VCaP (cell line): ENCODE data around the gene ARMC9.
"Not testable (repeated sequence)": the region's sequence is repeated elsewhere in the genome, so short reads cannot be mapped to it uniquely, and the experiment has no call there.

ENCODE experiments used
- H3K27ac ChIP-seq: fragments of 450-650 bp; 2 replicates; pipeline ENCODE4 v1.5.1; 2017
- CTCF ChIP-seq: fragments of 450-650 bp; conservative IDR thresholded peaks from 2 replicates; pipeline ENCODE4 v1.5.1; 2017; ENCODE audit warnings: mild to moderate bottlenecking, moderate library complexity

ARMC9 gene

GRCh38 chr2:231400681-231401080 is 202.2 kb downstream of the ARMC9 start:
- H3K27ac ChIP-seq, result peak overlapping the region; percentile 43
- peak; percentile 59 for TF ChIP-seq CTCF

GRCh38 chr2:231401101-231401500 is 202.7 kb downstream of the ARMC9 start:
- not testable (repeated sequence) for H3K27ac ChIP-seq

GRCh38 chr2:231403421-231404182 is 205.2 kb downstream of the ARMC9 start:
- not testable (repeated sequence) for H3K27ac ChIP-seq

- not testable (repeated sequence) for H3K27ac ChIP-seq
Observed at GRCh38 chr2:231404183-231404578, 205.8 kb downstream of the ARMC9 start.

GRCh38 chr2:231405601-231406367 is 207.4 kb downstream of the ARMC9 start:
- H3K27ac ChIP-seq, result not testable (repeated sequence)
- TF ChIP-seq CTCF, result peak; percentile 78

GRCh38 chr2:231407686-231408085 is 209.3 kb downstream of the ARMC9 start:
- H3K27ac ChIP-seq, result not testable (repeated sequence)

GRCh38 chr2:231408304-231408703 is 209.9 kb downstream of the ARMC9 start:
- not testable (repeated sequence) for H3K27ac ChIP-seq

- TF ChIP-seq CTCF, result no peak
- H3K27ac ChIP-seq, result no peak overlapping the region
Observed at GRCh38 chr2:231409776-231410175, 211.3 kb downstream of the ARMC9 start.

GRCh38 chr2:231410293-231411004 is 212.0 kb downstream of the ARMC9 start:
- TF ChIP-seq CTCF, result peak; percentile 26
- H3K27ac ChIP-seq, result no peak overlapping the region

GRCh38 chr2:231411237-231411636 is 212.8 kb downstream of the ARMC9 start:
- no peak for TF ChIP-seq CTCF
- H3K27ac ChIP-seq, result peak overlapping the region; percentile 67; the same call in 1 of the 2 replicates
